GM12872 (cell line): ENCODE results near the gene CTTNBP2.

Experiments used
- TF ChIP-seq, protein P1 (sequence below): IDR thresholded peaks from 3 replicates; pipeline ENCODE4 v1.5.1; 2011; ENCODE audit warnings: low read depth, mild to moderate bottlenecking, low read length, moderate library complexity; ENCODE audit not compliant: insufficient read depth

The CTTNBP2 gene

DNA sequence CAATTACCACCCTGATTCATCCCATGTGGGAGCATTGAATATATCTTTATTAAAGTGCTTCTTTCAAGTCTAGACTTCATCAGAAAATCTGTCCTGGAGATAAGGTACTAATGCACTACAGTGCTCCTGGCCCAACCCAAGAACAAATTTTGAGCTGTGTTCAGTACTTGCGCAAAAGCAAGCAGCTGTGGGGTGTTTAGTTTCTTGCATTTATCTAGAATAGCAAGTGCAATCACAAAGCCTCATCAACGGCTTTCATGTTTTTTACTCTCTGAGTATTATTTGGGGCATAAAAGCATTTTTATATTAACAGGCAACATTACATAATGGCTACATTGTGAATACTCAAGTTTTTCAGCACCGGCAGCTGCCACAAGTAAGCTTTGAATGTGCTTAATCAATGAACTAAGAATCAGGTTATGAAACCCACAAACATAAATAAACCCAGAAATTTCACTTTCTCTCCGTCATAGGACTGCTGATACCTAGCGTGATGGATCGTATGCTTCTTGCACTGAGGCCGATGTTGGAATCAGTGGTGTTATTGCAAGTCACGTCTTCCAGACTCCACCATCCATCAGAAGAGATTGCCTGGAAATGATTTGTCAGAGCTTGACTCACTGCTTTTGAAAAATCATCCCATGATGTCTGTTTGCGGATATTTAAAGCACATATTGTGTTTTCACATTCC is 113.1 kb downstream of the CTTNBP2 start:
- TF ChIP-seq, protein P1, sequence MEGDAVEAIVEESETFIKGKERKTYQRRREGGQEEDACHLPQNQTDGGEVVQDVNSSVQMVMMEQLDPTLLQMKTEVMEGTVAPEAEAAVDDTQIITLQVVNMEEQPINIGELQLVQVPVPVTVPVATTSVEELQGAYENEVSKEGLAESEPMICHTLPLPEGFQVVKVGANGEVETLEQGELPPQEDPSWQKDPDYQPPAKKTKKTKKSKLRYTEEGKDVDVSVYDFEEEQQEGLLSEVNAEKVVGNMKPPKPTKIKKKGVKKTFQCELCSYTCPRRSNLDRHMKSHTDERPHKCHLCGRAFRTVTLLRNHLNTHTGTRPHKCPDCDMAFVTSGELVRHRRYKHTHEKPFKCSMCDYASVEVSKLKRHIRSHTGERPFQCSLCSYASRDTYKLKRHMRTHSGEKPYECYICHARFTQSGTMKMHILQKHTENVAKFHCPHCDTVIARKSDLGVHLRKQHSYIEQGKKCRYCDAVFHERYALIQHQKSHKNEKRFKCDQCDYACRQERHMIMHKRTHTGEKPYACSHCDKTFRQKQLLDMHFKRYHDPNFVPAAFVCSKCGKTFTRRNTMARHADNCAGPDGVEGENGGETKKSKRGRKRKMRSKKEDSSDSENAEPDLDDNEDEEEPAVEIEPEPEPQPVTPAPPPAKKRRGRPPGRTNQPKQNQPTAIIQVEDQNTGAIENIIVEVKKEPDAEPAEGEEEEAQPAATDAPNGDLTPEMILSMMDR, result no peak

DNA sequence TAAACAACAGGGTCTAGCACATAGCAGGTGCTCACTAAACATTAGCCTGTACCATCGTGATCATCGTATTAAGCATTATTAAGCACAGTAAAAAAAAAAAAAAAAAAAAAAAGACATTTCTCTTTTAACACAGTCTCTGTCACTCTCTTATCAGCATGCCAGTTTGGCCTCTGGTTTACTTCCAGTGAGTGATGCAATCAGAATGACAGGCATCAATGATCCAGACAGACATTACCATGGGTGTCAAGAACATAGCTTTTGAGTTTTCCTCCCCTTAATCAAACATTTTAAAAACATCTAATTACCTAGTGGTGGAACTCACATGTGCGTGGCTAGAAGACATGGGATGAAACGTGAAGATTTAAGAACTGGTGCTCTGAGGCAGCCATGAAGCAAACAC is 115.8 kb downstream of the CTTNBP2 start:
- TF ChIP-seq, protein P1, result no peak

DNA sequence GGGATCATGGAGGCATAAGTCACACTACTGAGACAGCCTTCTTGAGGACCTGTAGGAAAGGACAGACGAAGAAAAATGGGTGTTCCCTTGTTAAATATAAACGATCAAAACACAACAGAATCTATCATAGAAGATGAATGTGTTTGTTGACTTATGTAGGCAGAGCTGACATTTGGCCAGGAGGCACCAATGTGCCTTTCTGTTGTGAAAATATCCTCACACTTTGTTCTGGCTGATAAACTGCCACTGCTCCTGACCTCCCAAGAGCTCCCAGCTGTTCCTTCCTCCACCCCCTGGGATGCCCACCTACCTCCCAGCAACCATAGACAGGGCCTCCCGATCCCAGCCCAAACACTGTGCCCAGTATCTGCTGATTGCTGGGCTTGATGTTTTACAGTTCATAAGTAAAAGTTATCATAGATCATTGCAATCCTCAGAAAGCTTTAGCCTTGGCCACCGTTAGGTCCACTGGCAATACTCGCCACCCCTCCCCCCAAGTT is 116.6 kb downstream of the CTTNBP2 start:
- TF ChIP-seq, protein P1, result no peak

DNA sequence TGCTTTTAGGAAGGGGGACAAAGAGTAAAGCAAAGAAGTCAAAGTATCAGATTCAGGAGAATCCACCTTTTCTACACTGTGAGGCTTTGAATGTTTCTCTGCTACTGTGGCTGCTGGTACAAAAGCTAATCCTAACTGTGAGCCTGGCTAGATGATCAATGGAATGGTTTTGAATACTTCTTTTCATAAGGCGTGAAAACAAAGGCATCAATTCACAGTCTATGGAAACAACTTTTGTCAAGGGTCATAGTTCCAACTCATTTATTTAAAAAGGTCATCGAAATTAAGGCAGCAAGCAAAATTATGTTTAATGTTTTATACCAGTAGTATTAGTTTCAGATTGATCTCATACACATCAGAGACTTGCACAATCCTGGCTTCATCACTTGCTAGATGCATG is 118.1 kb downstream of the CTTNBP2 start:
- TF ChIP-seq, protein P1, result no peak

DNA sequence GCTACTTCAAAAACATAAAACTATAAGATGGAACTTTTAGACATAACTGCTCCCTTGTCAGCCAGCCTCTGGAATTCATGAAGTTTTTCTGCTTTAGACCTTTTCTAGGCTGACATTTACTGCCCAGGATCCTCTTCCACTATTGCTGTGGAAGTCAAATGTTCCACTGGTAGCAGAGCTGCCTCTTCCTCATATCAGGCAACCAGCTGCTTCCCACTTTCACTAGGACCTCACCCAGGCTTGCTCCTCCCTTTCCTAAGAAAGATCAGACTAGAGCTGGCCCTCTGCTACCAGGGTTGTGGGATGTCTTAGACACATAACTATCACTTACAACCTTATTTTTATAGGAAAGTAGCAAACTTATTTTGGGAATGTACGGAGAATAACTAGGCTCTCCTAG is 121.5 kb downstream of the CTTNBP2 start:
- TF ChIP-seq, protein P1, result no peak

DNA sequence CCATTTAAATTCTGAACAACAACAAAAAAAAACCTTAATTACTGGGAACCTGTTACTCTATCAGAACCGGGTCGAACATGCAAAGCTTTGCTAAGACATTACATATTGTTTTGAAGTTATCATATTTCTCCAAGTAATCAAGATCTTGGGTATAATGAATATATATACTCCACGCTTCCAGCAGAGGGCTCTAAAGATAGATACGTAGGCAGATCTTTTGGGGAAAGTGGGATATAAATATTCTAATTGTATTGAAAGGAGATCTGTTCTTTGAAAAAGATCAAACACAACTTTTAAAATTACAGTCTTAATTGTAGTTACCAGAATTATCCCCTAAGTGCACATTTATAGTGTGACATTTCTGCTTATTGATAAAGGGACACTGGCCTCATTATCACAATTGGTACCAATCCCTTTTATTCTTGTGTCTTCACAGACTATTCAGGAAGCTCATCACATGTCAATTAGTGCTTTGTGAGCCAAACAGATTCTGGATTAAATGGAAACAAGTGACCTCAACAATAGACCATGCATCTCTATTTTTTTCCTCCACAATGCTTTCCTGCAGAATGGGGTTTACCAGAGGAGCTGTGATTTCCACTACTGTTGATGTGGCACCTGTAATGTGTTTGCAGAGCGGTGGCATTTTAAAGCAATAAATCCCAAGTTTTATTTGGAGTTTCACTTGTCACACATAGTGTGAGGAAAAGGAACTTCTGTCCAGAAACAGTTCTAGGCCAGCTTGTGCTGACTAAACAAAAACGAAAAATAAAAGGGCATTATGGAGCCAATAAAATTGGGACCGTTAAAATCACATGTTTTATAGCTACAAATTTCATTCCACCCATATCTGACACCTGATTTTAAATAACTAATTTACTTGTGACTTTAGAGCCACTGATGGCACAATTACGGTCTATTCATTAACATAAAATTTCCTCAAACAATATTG is 122.4 kb downstream of the CTTNBP2 start:
- TF ChIP-seq, protein P1, result peak; percentile 42; the same call in 2 of the 3 replicates

DNA sequence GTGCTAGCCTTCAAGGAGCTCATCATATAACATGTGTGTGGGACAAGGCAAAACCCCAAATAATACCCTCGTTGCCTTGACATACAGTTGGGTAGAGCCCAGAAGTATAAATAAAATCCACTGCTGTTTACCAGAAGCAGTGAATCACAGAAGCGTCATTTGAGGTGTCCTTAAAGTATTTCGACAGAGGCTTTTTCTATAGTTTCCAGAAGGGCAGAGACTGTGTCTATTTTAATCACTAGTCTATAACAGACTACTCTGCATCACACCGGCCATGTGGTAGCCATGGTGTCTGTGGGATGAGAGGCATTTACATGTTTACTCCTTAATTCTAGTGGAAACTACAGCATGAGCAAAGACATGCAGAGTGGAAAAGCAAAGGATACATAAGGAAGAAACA is 131.3 kb downstream of the CTTNBP2 start:
- TF ChIP-seq, protein P1, result no peak
